Activated B cell treated with CpG ODN at 0.5 μM for 24 hours (primary cell): ENCODE measurements around the gene PRUNE1. TPM values are rescaled to one million over a fixed set of nuclear protein-coding genes. Genes with fewer than 3 reads are reported as not detected.

Source experiments
- ATAC-seq: fragments of 200-7000 bp; cut with Tn5 transposase; one replicate; pipeline ENCODE4 v1.10.0; 2021; ENCODE audit warnings: low read depth, mild to moderate bottlenecking, moderate library complexity
- CTCF ChIA-PET: fragments of 350-600 bp; sonication (Branson Sonifier 250); formaldehyde crosslinking; loops from one replicate; lab custom pipeline; 2021; ENCODE audit warnings: antibody characterized with exemption; lab: Charles Lee
- POLR2A ChIA-PET: fragments of 350-600 bp; sonication (Branson Sonifier 250); formaldehyde crosslinking; loops from one replicate; lab custom pipeline; 2021; ENCODE audit warnings: antibody characterized with exemption; lab: Charles Lee
- DNase-seq: peaks from one replicate; pipeline ENCODE4 v3.0.0; 2022
- H3K27ac Mint-ChIP-seq: one replicate; pipeline ENCODE4 v1.8.0; 2020; ENCODE audit warnings: mixed read lengths
- H3K27me3 Mint-ChIP-seq: one replicate; pipeline ENCODE4 v1.8.0; 2021; ENCODE audit warnings: mixed read lengths
- H3K36me3 Mint-ChIP-seq: one replicate; pipeline ENCODE4 v1.8.0; 2021; ENCODE audit warnings: low read depth, mixed read lengths
- H3K4me1 Mint-ChIP-seq: one replicate; pipeline ENCODE4 v1.8.0; 2021; ENCODE audit warnings: mixed read lengths
- H3K4me3 Mint-ChIP-seq: one replicate; pipeline ENCODE4 v1.8.0; 2020; ENCODE audit warnings: mild to moderate bottlenecking, mixed read lengths
- H3K9me3 Mint-ChIP-seq: one replicate; pipeline ENCODE4 v1.8.0; 2020; ENCODE audit warnings: mixed read lengths
- intact Hi-C: fragments of 100-400 bp; cut with micrococcal nuclease; formaldehyde crosslinking; loops from one replicate; pipeline ENCODE4 v1.15.1; 2024
- total RNA-seq: library from RNA; stranded (reverse); gene quantifications from 2 replicates; pipeline ENCODE4 v1.2.3, GENCODE V29; 2022
- TF ChIP-seq, protein P1 (sequence below): fragments of 200-600 bp; IDR thresholded peaks from one replicate; pipeline ENCODE4 v1.8.0; 2022; ENCODE audit warnings: antibody characterized with exemption, mild to moderate bottlenecking

The PRUNE1 gene
- total RNA-seq, 1 donor from 2014 or later: 14.2 TPM

DNA sequence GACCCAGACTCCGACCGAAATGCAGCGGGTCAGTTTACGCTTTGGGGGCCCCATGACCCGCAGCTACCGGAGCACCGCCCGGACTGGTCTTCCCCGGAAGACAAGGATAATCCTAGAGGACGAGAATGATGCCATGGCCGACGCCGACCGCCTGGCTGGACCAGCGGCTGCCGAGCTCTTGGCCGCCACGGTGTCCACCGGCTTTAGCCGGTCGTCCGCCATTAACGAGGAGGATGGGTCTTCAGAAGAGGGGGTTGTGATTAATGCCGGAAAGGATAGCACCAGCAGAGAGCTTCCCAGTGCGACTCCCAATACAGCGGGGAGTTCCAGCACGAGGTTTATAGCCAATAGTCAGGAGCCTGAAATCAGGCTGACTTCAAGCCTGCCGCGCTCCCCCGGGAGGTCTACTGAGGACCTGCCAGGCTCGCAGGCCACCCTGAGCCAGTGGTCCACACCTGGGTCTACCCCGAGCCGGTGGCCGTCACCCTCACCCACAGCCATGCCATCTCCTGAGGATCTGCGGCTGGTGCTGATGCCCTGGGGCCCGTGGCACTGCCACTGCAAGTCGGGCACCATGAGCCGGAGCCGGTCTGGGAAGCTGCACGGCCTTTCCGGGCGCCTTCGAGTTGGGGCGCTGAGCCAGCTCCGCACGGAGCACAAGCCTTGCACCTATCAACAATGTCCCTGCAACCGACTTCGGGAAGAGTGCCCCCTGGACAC is 39.8 kb downstream of the PRUNE1 start:
- peak overlapping the region; percentile 94 for H3K4me3 Mint-ChIP-seq
- no peaks in the 10 kb centered on the region for H3K27me3 Mint-ChIP-seq
- TF ChIP-seq, protein P1, sequence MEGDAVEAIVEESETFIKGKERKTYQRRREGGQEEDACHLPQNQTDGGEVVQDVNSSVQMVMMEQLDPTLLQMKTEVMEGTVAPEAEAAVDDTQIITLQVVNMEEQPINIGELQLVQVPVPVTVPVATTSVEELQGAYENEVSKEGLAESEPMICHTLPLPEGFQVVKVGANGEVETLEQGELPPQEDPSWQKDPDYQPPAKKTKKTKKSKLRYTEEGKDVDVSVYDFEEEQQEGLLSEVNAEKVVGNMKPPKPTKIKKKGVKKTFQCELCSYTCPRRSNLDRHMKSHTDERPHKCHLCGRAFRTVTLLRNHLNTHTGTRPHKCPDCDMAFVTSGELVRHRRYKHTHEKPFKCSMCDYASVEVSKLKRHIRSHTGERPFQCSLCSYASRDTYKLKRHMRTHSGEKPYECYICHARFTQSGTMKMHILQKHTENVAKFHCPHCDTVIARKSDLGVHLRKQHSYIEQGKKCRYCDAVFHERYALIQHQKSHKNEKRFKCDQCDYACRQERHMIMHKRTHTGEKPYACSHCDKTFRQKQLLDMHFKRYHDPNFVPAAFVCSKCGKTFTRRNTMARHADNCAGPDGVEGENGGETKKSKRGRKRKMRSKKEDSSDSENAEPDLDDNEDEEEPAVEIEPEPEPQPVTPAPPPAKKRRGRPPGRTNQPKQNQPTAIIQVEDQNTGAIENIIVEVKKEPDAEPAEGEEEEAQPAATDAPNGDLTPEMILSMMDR: no peak
- H3K4me1 Mint-ChIP-seq: peaks cover 42% of the 10 kb centered on the region
- DNase-seq: peak; percentile 58
- ATAC-seq: peak; percentile 74
- ChIA-PET CTCF (interaction anchor here (1.0 to 2.3 kb wide), 5 partner anchors 10 to 52 kb away, joined by 4 to 10 read pairs (median 9); partner anchors contain the start of genes CDC42SE1, GABPB2 and MLLT11), POLR2A (interaction anchor here (0.5 to 4.7 kb wide), 11 partner anchors 10 to 407 kb away, joined by 3 to 63 read pairs (median 5); partner anchors contain the start of genes CDC42SE1, GABPB2, MINDY1 and MLLT11)
- no peaks in the 10 kb centered on the region for H3K9me3 Mint-ChIP-seq
- H3K27ac Mint-ChIP-seq: peak overlapping the region; percentile 89
- intact Hi-C loops: loop anchor here (1.0 to 5.0 kb wide), 5 partner anchors 11 to 171 kb away; partner anchors contain the start of genes ARNT, CDC42SE1, GABPB2 and PRUNE1
- H3K36me3 Mint-ChIP-seq: peaks cover 27% of the 10 kb centered on the region

DNA sequence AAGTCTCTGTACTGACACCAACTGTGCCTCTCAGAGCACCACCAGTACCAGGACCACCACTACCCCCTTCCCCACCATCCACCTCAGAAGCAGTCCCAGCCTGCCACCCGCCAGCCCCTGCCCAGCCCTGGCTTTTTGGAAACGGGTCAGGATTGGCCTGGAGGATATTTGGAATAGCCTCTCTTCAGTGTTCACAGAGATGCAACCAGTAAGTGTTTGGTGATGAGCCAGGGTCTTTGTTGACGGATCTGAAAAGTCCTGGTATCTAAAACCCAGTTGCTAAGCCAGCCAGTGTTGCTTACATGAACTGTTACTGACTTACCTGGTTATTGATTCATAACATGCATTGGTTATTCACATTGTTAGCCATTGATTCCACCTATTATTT is 40.4 kb downstream of the PRUNE1 start:
- no peaks in the 10 kb centered on the region for H3K9me3 Mint-ChIP-seq
- POLR2A ChIA-PET: interaction anchor here (1.0 to 4.7 kb wide), 4 partner anchors 10 to 148 kb away, joined by 3 to 63 read pairs (median 20); partner anchors contain the start of genes CDC42SE1, GABPB2 and MLLT11
- DNase-seq: no peak
- intact Hi-C loops: loop anchor here (1.0 to 5.0 kb wide), 5 partner anchors 11 to 171 kb away; partner anchors contain the start of genes ARNT, CDC42SE1, GABPB2 and PRUNE1
- H3K4me1 Mint-ChIP-seq: peaks cover 42% of the 10 kb centered on the region
- peaks cover 32% of the 10 kb centered on the region for H3K36me3 Mint-ChIP-seq
- H3K27ac Mint-ChIP-seq: peak overlapping the region; percentile 89
- CTCF ChIA-PET: interaction anchor here (1.0 to 2.3 kb wide), 4 partner anchors 9 to 51 kb away, joined by 4 to 10 read pairs (median 9); partner anchors contain the start of genes GABPB2 and MLLT11
- no peaks in the 10 kb centered on the region for H3K27me3 Mint-ChIP-seq
- peak overlapping the region; percentile 94 for H3K4me3 Mint-ChIP-seq
- no peak for ATAC-seq
- TF ChIP-seq, protein P1: no peak

DNA sequence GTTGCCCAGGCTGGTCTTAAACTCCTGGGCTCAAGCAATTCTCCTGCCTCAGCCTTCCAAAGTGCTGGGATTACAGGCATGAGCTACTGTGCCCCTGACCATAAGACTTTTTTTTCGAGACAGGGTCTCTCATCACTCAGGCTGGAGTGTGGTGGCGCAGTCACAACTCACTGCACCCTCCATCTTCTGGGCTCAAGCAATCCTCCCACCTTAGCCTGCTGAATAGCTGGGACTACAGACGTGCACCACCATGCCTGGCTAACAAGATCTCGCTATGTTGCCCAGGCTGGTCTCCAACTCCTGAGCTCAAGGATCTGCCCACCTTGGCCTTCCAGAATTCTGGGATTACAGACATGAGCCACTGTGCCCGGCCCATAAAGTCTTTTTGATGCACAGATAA is 41.2 kb downstream of the PRUNE1 start:
- Mint-ChIP-seq H3K9me3 (no peaks in the 10 kb centered on the region), H3K4me3 (peak overlapping the region; percentile 24), H3K27ac (peak overlapping the region; percentile 44), H3K36me3 (peaks cover 40% of the 10 kb centered on the region), H3K27me3 (no peaks in the 10 kb centered on the region), H3K4me1 (peaks cover 45% of the 10 kb centered on the region)
- CTCF ChIA-PET: interaction anchor here (1.2 to 1.3 kb wide), 2 partner anchors 9 to 26 kb away, joined by 3 to 5 read pairs; no protein-coding TSS in a partner anchor
- TF ChIP-seq, protein P1: no peak
- DNase-seq (no peak), ATAC-seq (no peak)
- intact Hi-C loops: loop anchor here (2.0 to 5.0 kb wide), 2 partner anchors 41 to 172 kb away; partner anchors contain the start of genes ARNT and PRUNE1
- POLR2A ChIA-PET: interaction anchor here (0.7 to 4.7 kb wide), 3 partner anchors 19 to 890 kb away, joined by 3 to 37 read pairs (median 3); partner anchors contain the start of gene GABPB2

DNA sequence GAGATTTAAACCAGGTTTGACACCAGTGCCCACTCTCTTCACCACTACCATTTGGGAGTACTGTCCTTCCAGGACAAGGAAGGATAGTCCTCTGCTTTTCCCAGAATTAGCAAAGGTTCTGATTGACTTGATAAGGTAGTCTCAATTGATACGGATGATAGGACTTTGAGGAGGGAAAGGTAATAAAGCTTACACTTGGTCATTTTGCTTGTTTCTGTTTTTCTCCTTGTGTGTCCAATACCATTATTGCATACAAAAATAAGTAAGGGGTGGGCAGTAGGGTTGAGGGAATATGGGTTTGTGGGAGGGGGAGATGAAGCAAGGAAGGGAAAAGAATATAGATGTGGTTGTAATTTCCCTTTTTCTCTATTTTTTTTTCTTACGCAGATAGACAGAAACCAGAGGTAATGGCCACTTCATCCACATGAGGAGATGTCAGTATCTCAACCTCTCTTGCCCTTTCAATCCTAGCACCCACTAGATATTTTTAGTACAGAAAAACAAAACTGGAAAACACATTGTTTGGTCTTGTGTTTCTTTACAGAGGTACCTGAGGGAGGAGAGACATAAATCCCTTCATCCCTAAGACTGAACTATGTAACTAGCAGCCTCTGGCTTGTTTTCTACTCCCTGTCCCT is 41.9 kb downstream of the PRUNE1 start:
- TF ChIP-seq, protein P1: no peak
- ChIA-PET CTCF (interaction anchor here (1.2 to 1.3 kb wide), 2 partner anchors 8 to 26 kb away, joined by 3 to 5 read pairs; no protein-coding TSS in a partner anchor), POLR2A (interaction anchor here (0.7 to 4.7 kb wide), 2 partner anchors 18 to 21 kb away, joined by 3 to 37 read pairs; partner anchors contain the start of gene GABPB2)
- H3K4me3 Mint-ChIP-seq: no peak overlapping the region
- H3K4me1 Mint-ChIP-seq: peaks cover 52% of the 10 kb centered on the region
- H3K27ac Mint-ChIP-seq: peak overlapping the region; percentile 57
- ATAC-seq: no peak
- no peaks in the 10 kb centered on the region for H3K27me3 Mint-ChIP-seq
- DNase-seq: no peak
- peaks cover 47% of the 10 kb centered on the region for H3K36me3 Mint-ChIP-seq
- H3K9me3 Mint-ChIP-seq: no peaks in the 10 kb centered on the region
- intact Hi-C loops: no loop called here
